Mesenteric fat pad (tissue), 1 donor: ENCODE results near the gene DDI1. TPM values are rescaled to one million over a fixed set of nuclear protein-coding genes. Genes with fewer than 3 reads are reported as not detected.

Experiments used
- DNase-seq: peaks from one replicate; pipeline ENCODE4 v3.0.0-alpha.2; 2020; ENCODE audit warnings: low spot score
- long read RNA-seq: library from polyadenylated mRNA; unstranded; transcript quantifications from one replicate; pipeline ENCODE4 v2.0.0, GENCODE V29; 2020
- total RNA-seq: library from RNA; stranded (reverse); fragmentation: NEBNext Ultra II Directional; extraction: Animal tissue kit (Norgen Biotek cat#: 25700); gene quantifications from one replicate; pipeline ENCODE4 v1.2.1, GENCODE V29; 2021
- donor health status: DM: yes; HTN: yes; CAD: no.

The DDI1 gene
- not detected for total RNA-seq
- long read RNA-seq, result 0 reads

- no peak for DNase-seq
Observed at GRCh38 chr11:104036588-104036987, at the start of gene DDI1. Gene DDI1 (plus strand): TSS chr11:104036640. CDS start chr11:104036823, 183 bp downstream.

GRCh38 chr11:103987629-103988594 is 48.5 kb upstream of the DDI1 start:
- no peak for DNase-seq

GRCh38 chr11:103988595-103988969 is 47.9 kb upstream of the DDI1 start:
- no peak for DNase-seq

- DNase-seq, result no peak
Observed at GRCh38 chr11:103993507-103993906, 42.9 kb upstream of the DDI1 start.

- no peak for DNase-seq
Observed at GRCh38 chr11:103994094-103994493, 42.3 kb upstream of the DDI1 start.

GRCh38 chr11:103994518-103994917 is 41.9 kb upstream of the DDI1 start:
- DNase-seq, result no peak

GRCh38 chr11:103995896-103996295 is 40.5 kb upstream of the DDI1 start:
- no peak for DNase-seq

GRCh38 chr11:103997082-103997481 is 39.4 kb upstream of the DDI1 start:
- DNase-seq, result no peak

GRCh38 chr11:103998826-103999508 is 37.5 kb upstream of the DDI1 start:
- no peak for DNase-seq

GRCh38 chr11:104000798-104001197 is 35.6 kb upstream of the DDI1 start:
- DNase-seq, result no peak

GRCh38 chr11:104001561-104002056 is 34.8 kb upstream of the DDI1 start:
- DNase-seq, result no peak

GRCh38 chr11:104003491-104003890 is 32.9 kb upstream of the DDI1 start:
- no peak for DNase-seq

- no peak for DNase-seq
Observed at GRCh38 chr11:104005234-104005855, 31.1 kb upstream of the DDI1 start.

GRCh38 chr11:104009744-104010143 is 26.7 kb upstream of the DDI1 start:
- no peak for DNase-seq

GRCh38 chr11:104011044-104011443 is 25.4 kb upstream of the DDI1 start:
- no peak for DNase-seq

GRCh38 chr11:104015649-104016415 is 20.6 kb upstream of the DDI1 start:
- no peak for DNase-seq

GRCh38 chr11:104024572-104024971 is 11.9 kb upstream of the DDI1 start:
- no peak for DNase-seq

- DNase-seq, result no peak
Observed at GRCh38 chr11:104028476-104029263, 7.8 kb upstream of the DDI1 start.

- no peak for DNase-seq
Observed at GRCh38 chr11:104033134-104033533, 3.3 kb upstream of the DDI1 start.

GRCh38 chr11:104033561-104033960 is 2.9 kb upstream of the DDI1 start:
- no peak for DNase-seq
